HepG2 (cell line): ENCODE data around the gene COQ7. TPM values are rescaled to one million over a fixed set of nuclear protein-coding genes. Genes with fewer than 3 reads are reported as not detected.

ENCODE experiments used
- CREB3 ChIP-seq: sonication (generic); formaldehyde crosslinking; IDR thresholded peaks from 2 replicates; pipeline ENCODE4 v1.5.0; 2020; ENCODE audit warnings: missing genetic modification reagents
- GATAD2A ChIP-seq: IDR thresholded peaks from 2 replicates; pipeline ENCODE4 v1.6.1; 2016
- HBP1 ChIP-seq: IDR thresholded peaks from 2 replicates; pipeline ENCODE4 v1.6.1; 2016; ENCODE audit warnings: low read depth, control low read depth
- HIC2 ChIP-seq: sonication (generic); formaldehyde crosslinking; IDR thresholded peaks from 2 replicates; pipeline ENCODE4 v1.9.0; 2022; ENCODE audit warnings: low read depth, missing genetic modification reagents
- NFKBIZ ChIP-seq: IDR thresholded peaks from 2 replicates; pipeline ENCODE4 v1.6.1; 2018; ENCODE audit warnings: missing genetic modification reagents, missing compliant biosample characterization
- ZNF414 ChIP-seq: sonication (generic); formaldehyde crosslinking; IDR thresholded peaks from 2 replicates; pipeline ENCODE4 v1.5.0; 2020; ENCODE audit warnings: missing genetic modification reagents
- ZNF816 ChIP-seq: sonication (generic); formaldehyde crosslinking; IDR thresholded peaks from 2 replicates; pipeline ENCODE4 v1.8.0; 2022; ENCODE audit warnings: missing genetic modification reagents, mild to moderate bottlenecking, borderline replicate concordance
- ZSCAN12 ChIP-seq: sonication (generic); formaldehyde crosslinking; IDR thresholded peaks from 2 replicates; pipeline ENCODE4 v1.9.0; 2021; ENCODE audit warnings: mild to moderate bottlenecking, missing genetic modification reagents
- polyA plus RNA-seq, 8 experiments: library from polyadenylated mRNA; depleted of rRNA in 3 of 8; stranded (reverse) in 7 of 8; unstranded in 1 of 8; fragments of >200 nt; fragmentation: Illumina TruSeq in 4 of 8; extraction: Trizol in 4 of 8; gene quantifications; 2 replicates each; pipeline versions ENCODE4 v1.2.1 to v1.2.3, GENCODE V29; 2011 to 2016; ENCODE audit warnings: low read depth in 4 of 8, missing spikeins in 1 of 8, mixed read lengths in 1 of 8; ENCODE audit not compliant: insufficient read depth in 1 of 8
- total RNA-seq, 5 experiments: library from RNA; depleted of rRNA; stranded (reverse); fragments of >200 nt; fragmentation: Illumina TruSeq; extraction: Trizol; gene quantifications; 2 replicates each; pipeline ENCODE4 v1.2.3, GENCODE V29; 2016; ENCODE audit warnings: low read depth in 1 of 5

COQ7 gene
- total and polyA plus RNA-seq, 2 of the 13 experiments (the other 11 are each of a cell fraction or from before 2014, with no cell fraction given): 20.1 to 45.7 TPM

- TF ChIP-seq ZNF414 (CRISPR knock-in tag) (no peak), NFKBIZ (0 out of 2 replicates have a peak, but pooled peaks have one; percentile 5), ZSCAN12 (CRISPR knock-in tag) (0 out of 2 replicates have a peak, but pooled peaks have one; percentile 19), HIC2 (no peak), ZNF816 (CRISPR knock-in tag) (0 out of 2 replicates have a peak, but pooled peaks have one; percentile 41), GATAD2A (CRISPR knock-in tag) (no peak), HBP1 (CRISPR knock-in tag) (no peak), CREB3 (CRISPR knock-in tag) (0 out of 2 replicates have a peak, but pooled peaks have one; percentile 4)
Measured at GRCh38 chr16:19066988-19067348, 446 bp upstream of the COQ7 start (continued).
